Activated B cell treated with CpG ODN at 0.5 μM for 24 hours (primary cell): ENCODE results near the gene ODAM. TPM values are rescaled to one million over a fixed set of nuclear protein-coding genes. Genes with fewer than 3 reads are reported as not detected.

ENCODE experiments used
- ATAC-seq: fragments of 200-7000 bp; cut with Tn5 transposase; one replicate; pipeline ENCODE4 v1.10.0; 2021; ENCODE audit warnings: low read depth, mild to moderate bottlenecking, moderate library complexity
- CTCF ChIA-PET: fragments of 350-600 bp; sonication (Branson Sonifier 250); formaldehyde crosslinking; loops from one replicate; lab custom pipeline; 2021; ENCODE audit warnings: antibody characterized with exemption; lab: Charles Lee
- POLR2A ChIA-PET: fragments of 350-600 bp; sonication (Branson Sonifier 250); formaldehyde crosslinking; loops from one replicate; lab custom pipeline; 2021; ENCODE audit warnings: antibody characterized with exemption; lab: Charles Lee
- DNase-seq: peaks from one replicate; pipeline ENCODE4 v3.0.0; 2022
- H3K27ac Mint-ChIP-seq: one replicate; pipeline ENCODE4 v1.8.0; 2020; ENCODE audit warnings: mixed read lengths
- H3K27me3 Mint-ChIP-seq: one replicate; pipeline ENCODE4 v1.8.0; 2021; ENCODE audit warnings: mixed read lengths
- H3K36me3 Mint-ChIP-seq: one replicate; pipeline ENCODE4 v1.8.0; 2021; ENCODE audit warnings: low read depth, mixed read lengths
- H3K4me1 Mint-ChIP-seq: one replicate; pipeline ENCODE4 v1.8.0; 2021; ENCODE audit warnings: mixed read lengths
- H3K4me3 Mint-ChIP-seq: one replicate; pipeline ENCODE4 v1.8.0; 2020; ENCODE audit warnings: mild to moderate bottlenecking, mixed read lengths
- H3K9me3 Mint-ChIP-seq: one replicate; pipeline ENCODE4 v1.8.0; 2020; ENCODE audit warnings: mixed read lengths
- CTCF ChIP-seq: fragments of 200-600 bp; IDR thresholded peaks from one replicate; pipeline ENCODE4 v1.8.0; 2022; ENCODE audit warnings: antibody characterized with exemption, mild to moderate bottlenecking
- intact Hi-C: fragments of 100-400 bp; cut with micrococcal nuclease; formaldehyde crosslinking; loops from one replicate; pipeline ENCODE4 v1.15.1; 2024
- total RNA-seq: library from RNA; stranded (reverse); gene quantifications from 2 replicates; pipeline ENCODE4 v1.2.3, GENCODE V29; 2022

ODAM gene
- total RNA-seq, 1 donor from 2014 or later, result not detected

- intact Hi-C loops, result loop anchor here (5.0 to 10.0 kb wide), 2 partner anchors 499 to 1911 kb away; no protein-coding TSS in a partner anchor
- Mint-ChIP-seq H3K4me3 (no peak overlapping the region), H3K9me3 (no peaks in the 10 kb centered on the region), H3K27ac (no peak overlapping the region), H3K4me1 (no peaks in the 10 kb centered on the region), H3K27me3 (no peaks in the 10 kb centered on the region), H3K36me3 (no peaks in the 10 kb centered on the region)
- no peak for TF ChIP-seq CTCF
- ATAC-seq, result no peak
- ChIA-PET CTCF (interaction anchor here (0.6 to 2.0 kb wide), 2 partner anchors 16 to 327 kb away, joined by 4 to 6 read pairs; no protein-coding TSS in a partner anchor), POLR2A (no interaction called here)
- no peak for DNase-seq
Observed at GRCh38 chr4:70183168-70183939, 12.2 kb upstream of the ODAM start.

- ChIA-PET POLR2A (no interaction called here), CTCF (interaction anchor here (2.0 kb wide), 1 partner anchor 15 kb away, joined by 6 read pairs; no protein-coding TSS in a partner anchor)
- intact Hi-C loops, result loop anchor here (5.0 to 10.0 kb wide), 2 partner anchors 499 to 1912 kb away; no protein-coding TSS in a partner anchor
- ATAC-seq (no peak), DNase-seq (no peak)
- Mint-ChIP-seq H3K4me3 (no peak overlapping the region), H3K36me3 (no peaks in the 10 kb centered on the region), H3K9me3 (no peaks in the 10 kb centered on the region), H3K4me1 (no peaks in the 10 kb centered on the region), H3K27ac (no peak overlapping the region), H3K27me3 (no peaks in the 10 kb centered on the region)
- no peak for TF ChIP-seq CTCF
Observed at GRCh38 chr4:70183940-70184246, 11.6 kb upstream of the ODAM start.

DNA sequence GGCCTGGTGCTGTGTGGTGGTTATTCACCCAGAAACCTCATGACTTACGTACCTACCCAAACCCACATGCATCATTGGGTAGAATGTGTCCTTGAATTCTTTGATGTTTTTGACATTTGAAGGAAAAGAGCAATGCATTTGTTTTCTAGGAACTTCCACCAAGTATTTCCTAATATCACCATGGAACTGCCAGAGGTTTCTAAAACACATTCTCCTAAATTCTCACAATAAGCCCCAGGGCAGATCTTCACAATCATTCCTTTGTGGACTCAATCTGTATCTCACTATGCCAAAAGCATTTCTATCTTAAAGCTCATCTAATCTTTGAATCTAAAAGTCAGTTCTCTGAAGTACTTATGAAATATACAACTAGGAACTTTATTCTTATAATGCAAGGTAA lies 8.3 kb upstream of the ODAM start:
- no peak overlapping the region for H3K4me3 Mint-ChIP-seq
- no peaks in the 10 kb centered on the region for H3K27me3 Mint-ChIP-seq
- no peaks in the 10 kb centered on the region for H3K36me3 Mint-ChIP-seq
- no peak overlapping the region for H3K27ac Mint-ChIP-seq
- no peak for ATAC-seq
- intact Hi-C loops, result loop anchor here (10.0 kb wide), 1 partner anchor 502 kb away; no protein-coding TSS in a partner anchor
- no peaks in the 10 kb centered on the region for H3K9me3 Mint-ChIP-seq
- ChIA-PET CTCF (no interaction called here), POLR2A (no interaction called here)
- no peak for DNase-seq
- no peak for TF ChIP-seq CTCF
- H3K4me1 Mint-ChIP-seq, result no peaks in the 10 kb centered on the region

DNA sequence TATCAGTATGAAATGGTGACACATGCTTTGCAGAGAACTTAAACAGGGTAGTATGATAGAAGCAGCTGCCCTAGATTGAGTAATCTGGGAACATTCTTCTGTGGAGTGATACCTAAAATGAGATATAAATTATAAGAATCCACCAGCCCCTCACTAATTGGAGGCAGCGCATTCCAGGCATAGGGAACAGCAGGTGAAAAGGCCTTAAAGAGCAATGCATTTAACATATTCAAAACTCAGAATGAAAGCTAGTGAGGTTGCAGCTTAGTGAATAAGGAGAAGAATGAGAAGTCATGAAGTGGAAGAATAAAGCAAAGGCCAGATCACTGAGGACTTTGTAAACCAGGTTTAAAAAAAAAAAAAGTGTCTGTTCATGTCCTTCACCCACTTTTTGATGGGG lies 4.9 kb upstream of the ODAM start:
- ATAC-seq (no peak), DNase-seq (no peak)
- no peak for TF ChIP-seq CTCF
- Mint-ChIP-seq H3K36me3 (no peaks in the 10 kb centered on the region), H3K27me3 (no peaks in the 10 kb centered on the region), H3K4me3 (no peak overlapping the region), H3K9me3 (no peaks in the 10 kb centered on the region), H3K4me1 (no peaks in the 10 kb centered on the region), H3K27ac (no peak overlapping the region)
- POLR2A ChIA-PET, result no interaction called here
- intact Hi-C loops, result no loop called here
- CTCF ChIA-PET, result no interaction called here

DNA sequence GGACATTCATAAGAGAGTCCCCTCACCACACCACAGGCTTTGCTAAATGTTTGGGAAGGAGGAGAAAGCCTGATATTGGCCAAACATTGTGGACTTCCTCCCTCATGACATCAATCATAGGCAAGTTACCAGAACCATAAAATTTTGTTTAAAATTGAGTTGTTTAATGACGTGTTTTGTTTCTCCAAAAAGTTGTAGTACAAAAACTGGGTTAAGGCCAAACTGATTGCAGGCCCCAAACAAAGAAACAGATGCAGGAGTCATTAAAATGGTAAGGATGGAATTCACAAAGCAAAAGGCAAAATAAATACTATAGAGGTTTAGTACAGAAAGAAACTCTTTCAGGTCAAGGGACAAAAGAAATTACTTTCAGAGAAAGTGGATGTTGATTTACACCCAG lies 3.9 kb upstream of the ODAM start:
- no peaks in the 10 kb centered on the region for H3K4me1 Mint-ChIP-seq
- H3K4me3 Mint-ChIP-seq, result no peak overlapping the region
- no peak for TF ChIP-seq CTCF
- ChIA-PET POLR2A (no interaction called here), CTCF (no interaction called here)
- H3K27ac Mint-ChIP-seq, result no peak overlapping the region
- no peaks in the 10 kb centered on the region for H3K36me3 Mint-ChIP-seq
- intact Hi-C loops, result no loop called here
- no peaks in the 10 kb centered on the region for H3K27me3 Mint-ChIP-seq
- H3K9me3 Mint-ChIP-seq, result no peaks in the 10 kb centered on the region
- no peak for DNase-seq
- ATAC-seq, result no peak
